KBM-7 (cell line): ENCODE results near the gene RCAN1.
"Not testable (repeated sequence)": the region's sequence is repeated elsewhere in the genome, so short reads cannot be mapped to it uniquely, and the experiment has no call there.

Experiments
- DNase-seq: peaks from one replicate; pipeline ENCODE4 v3.0.0-alpha.2; 2015
- in situ Hi-C: fragments of 300-500 bp; cut with MboI; formaldehyde crosslinking; loops from 2 replicates; pipeline ENCODE4 v1.14.3; 2020; ENCODE audit warnings: low sequenced_read_pairs, low pct_unique_long_range_greater_than_20kb, mixed read lengths

Gene RCAN1

GRCh38 chr21:34510148-34511142 is 104.5 kb downstream of the RCAN1 start:
- in situ Hi-C loops, result no loop called here
- DNase-seq, result peak; percentile 70

GRCh38 chr21:34509151-34509550 is 105.8 kb downstream of the RCAN1 start:
- DNase-seq, result no peak
- in situ Hi-C loops, result no loop called here

- DNase-seq, result no peak
- in situ Hi-C loops, result no loop called here
These were observed 110.3 kb downstream of the RCAN1 start for GRCh38 chr21:34504595-34504994.

DNA sequence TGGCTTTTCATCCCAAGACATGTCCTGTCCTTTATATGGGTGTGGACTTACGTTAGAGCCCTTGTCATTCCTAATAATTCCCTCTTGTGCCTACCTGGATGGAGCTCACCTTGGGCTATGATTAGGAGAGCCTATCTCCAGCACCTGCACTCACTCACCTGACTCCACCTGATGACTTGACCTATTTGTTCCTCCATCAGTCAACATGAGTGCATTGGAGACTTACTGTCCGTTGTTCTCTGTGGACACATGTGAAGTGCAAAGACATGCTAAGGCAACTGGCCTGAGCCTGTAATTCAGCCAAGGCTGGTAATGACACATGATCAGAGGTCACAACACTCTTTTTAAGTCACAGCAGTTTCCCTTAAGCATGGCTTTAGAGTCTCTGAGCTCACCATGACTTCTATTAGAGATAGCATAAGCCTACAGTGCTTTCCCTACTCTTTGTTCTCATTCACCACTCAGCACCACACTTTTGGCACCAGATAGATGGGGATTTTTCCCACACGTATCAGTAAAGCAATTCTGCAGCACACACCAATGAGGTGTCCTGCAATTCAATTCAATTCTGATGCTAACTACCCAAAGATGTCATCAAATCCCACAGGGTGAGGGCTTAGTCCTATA is 112.3 kb downstream of the RCAN1 start:
- in situ Hi-C loops, result no loop called here
- no peak for DNase-seq

- in situ Hi-C loops, result no loop called here
- DNase-seq, result no peak
These were observed 113.2 kb downstream of the RCAN1 start for GRCh38 chr21:34501716-34502115.

DNA sequence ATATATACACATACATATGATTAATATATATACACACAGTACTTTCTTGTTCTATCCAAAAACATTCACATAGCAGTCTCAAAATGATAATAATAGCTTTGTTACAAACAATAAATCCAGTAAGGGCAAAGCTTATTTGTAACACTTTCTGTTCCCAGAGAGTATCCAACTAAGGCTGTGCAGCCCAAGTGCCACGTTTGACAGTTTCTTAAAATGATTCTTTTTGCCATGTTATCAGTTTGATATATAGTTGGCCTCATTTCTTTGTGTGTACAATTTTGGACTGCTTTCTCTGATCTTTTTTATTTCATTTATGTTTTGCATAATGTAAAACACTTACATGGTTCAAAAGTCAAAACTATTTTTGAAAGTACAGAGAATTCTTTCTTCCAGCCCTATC is 114.7 kb downstream of the RCAN1 start:
- no peak for DNase-seq
- in situ Hi-C loops, result no loop called here

DNA sequence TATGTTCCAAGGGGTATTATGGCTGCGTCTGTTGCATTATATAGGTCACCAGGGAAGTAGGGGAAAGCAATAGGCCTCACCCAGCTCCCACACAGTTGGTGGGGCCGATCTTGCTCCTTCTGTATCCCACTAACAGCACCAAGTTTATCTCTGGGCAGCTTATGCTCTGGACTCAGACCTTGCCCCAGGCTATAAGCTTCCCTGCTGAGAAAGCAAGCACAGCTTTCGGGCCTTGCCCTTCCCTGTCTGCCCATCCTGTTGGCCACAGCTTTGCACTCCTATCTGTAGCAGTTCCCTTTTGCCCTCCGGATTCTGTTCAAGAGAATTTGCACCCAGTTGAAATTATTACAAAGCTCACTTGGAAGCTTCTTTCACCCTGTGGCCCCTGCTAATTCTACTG is 115.8 kb downstream of the RCAN1 start:
- in situ Hi-C loops, result no loop called here
- no peak for DNase-seq

- in situ Hi-C loops, result no loop called here
- no peak for DNase-seq
These were observed 116.3 kb downstream of the RCAN1 start for GRCh38 chr21:34498623-34499022.

DNA sequence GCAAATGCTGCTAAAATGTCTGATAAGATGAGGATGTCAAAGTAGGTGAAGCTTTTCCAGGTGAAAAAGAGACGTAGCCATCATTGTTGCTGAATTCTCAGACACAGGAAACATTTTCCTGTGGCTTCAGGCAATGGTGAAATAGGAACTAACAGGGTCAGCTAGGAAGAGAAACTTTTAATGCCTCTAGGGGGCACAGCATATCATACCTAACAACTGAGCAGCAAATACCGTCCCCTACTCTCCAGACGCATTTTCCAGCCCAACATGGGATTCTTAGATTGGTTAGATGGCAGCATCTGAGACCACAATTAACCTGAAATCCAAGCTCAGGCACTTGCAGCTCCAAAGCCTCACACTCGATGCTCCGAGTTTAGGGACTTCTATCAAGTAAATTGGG is 131.1 kb downstream of the RCAN1 start:
- in situ Hi-C loops, DNase-seq: not testable (repeated sequence)

GRCh38 chr21:34483435-34483834 is 131.5 kb downstream of the RCAN1 start:
- DNase-seq, in situ Hi-C loops: not testable (repeated sequence)

GRCh38 chr21:34467333-34467732 is 147.6 kb downstream of the RCAN1 start:
- DNase-seq, in situ Hi-C loops: not testable (repeated sequence)
